ENCODE measurements around the gene FLT3.

DNA sequence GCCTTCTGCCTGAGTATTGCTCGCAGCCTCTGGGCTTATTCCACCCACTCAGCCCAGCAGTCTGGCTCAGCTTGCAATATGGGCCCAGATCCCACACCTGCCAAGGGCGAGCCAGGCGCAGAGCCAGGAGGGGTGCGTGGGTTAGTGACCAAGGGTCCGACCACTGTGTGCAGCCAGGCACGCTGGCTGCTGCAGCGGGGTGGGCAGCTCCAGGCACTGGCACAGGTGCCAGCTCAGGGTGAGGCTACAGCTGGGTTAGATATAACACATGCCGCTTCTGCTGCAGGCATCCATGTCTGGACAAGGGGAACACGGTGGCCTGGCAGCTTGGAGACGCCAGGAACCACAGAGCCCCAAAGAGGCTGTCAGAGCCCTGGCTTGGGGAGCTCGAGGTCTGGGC, 99.3 kb downstream of the FLT3 start:
- TF ChIP-seq, protein P1, sequence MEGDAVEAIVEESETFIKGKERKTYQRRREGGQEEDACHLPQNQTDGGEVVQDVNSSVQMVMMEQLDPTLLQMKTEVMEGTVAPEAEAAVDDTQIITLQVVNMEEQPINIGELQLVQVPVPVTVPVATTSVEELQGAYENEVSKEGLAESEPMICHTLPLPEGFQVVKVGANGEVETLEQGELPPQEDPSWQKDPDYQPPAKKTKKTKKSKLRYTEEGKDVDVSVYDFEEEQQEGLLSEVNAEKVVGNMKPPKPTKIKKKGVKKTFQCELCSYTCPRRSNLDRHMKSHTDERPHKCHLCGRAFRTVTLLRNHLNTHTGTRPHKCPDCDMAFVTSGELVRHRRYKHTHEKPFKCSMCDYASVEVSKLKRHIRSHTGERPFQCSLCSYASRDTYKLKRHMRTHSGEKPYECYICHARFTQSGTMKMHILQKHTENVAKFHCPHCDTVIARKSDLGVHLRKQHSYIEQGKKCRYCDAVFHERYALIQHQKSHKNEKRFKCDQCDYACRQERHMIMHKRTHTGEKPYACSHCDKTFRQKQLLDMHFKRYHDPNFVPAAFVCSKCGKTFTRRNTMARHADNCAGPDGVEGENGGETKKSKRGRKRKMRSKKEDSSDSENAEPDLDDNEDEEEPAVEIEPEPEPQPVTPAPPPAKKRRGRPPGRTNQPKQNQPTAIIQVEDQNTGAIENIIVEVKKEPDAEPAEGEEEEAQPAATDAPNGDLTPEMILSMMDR (IDR thresholded peaks at IDR 0.05 in 8 of 11, conservative IDR thresholded peaks at IDR 0.05 in 3 of 11): no peak
- no peak for TF ChIP-seq POLR2AphosphoS5 (IDR thresholded peaks at IDR 0.05)
